Fibroblast of mammary gland (primary cell): Measurements from ENCODE around the gene ACSS2.

Source experiments
- DNase-seq: peaks from one replicate; pipeline ENCODE4 v3.0.0-alpha.2; 2010; ENCODE audit warnings: low read depth
- H3K4me3 ChIP-seq: 2 replicates; pipeline ENCODE4 v1.5.1; 2011; ENCODE audit warnings: low read depth, mild to moderate bottlenecking, low read length, moderate library complexity; ENCODE audit not compliant: control insufficient read depth
- CTCF ChIP-seq: conservative IDR thresholded peaks from 2 replicates; pipeline ENCODE4 v1.5.1; 2011; ENCODE audit warnings: low read depth, low read length, inconsistent platforms; ENCODE audit not compliant: control insufficient read depth, insufficient read depth

Gene ACSS2

GRCh38 chr20:34951652-34952051, 75.2 kb downstream of the ACSS2 start:
- DNase-seq, result no peak
- no peak overlapping the region for H3K4me3 ChIP-seq
- TF ChIP-seq CTCF, result no peak

- DNase-seq, result no peak
- TF ChIP-seq CTCF, result no peak
- H3K4me3 ChIP-seq, result no peak overlapping the region
Measured at GRCh38 chr20:34952671-34953070, 76.3 kb downstream of the ACSS2 start.

GRCh38 chr20:34953960-34954359, 77.5 kb downstream of the ACSS2 start:
- no peak overlapping the region for H3K4me3 ChIP-seq
- TF ChIP-seq CTCF, result no peak
- DNase-seq, result no peak

- TF ChIP-seq CTCF, result no peak
- DNase-seq, result peak; percentile 61
Measured at GRCh38 chr20:34954904-34955230, 78.5 kb downstream of the ACSS2 start.

GRCh38 chr20:34955231-34956040, 79.0 kb downstream of the ACSS2 start, which contains the start of the genes GSS and MYH7B:
TSS of gene GSS (minus strand) at chr20:34955806. CDS start at chr20:34951852, 3,954 bp downstream.
TSS of gene MYH7B (plus strand) at chr20:34955868. CDS start at chr20:34978006, 22,138 bp downstream.
- peak; percentile 93 for DNase-seq
- peak within 1 kb of the TSS; percentile 85 for H3K4me3 ChIP-seq
- TF ChIP-seq CTCF, result peak; percentile 35

More at GRCh38 chr20:34954904-34955230, 78.5 kb downstream of the ACSS2 start:
- peak overlapping the region; percentile 85 for H3K4me3 ChIP-seq

- peak overlapping the region; percentile 85 for H3K4me3 ChIP-seq
Measured at GRCh38 chr20:34956041-34956458, 79.6 kb downstream of the ACSS2 start.

More at GRCh38 chr20:34956041-34956458, 79.6 kb downstream of the ACSS2 start:
- TF ChIP-seq CTCF, result no peak
- DNase-seq, result no peak
